Sigmoid colon (tissue), 7 donors: ENCODE data around the gene UCK1. TPM values are rescaled to one million over a fixed set of nuclear protein-coding genes. Genes with fewer than 3 reads are reported as not detected.

Source experiments
- DNase-seq: peaks from one replicate; pipeline ENCODE4 v3.0.0-alpha.2; 2019
- H3K27ac ChIP-seq, 4 donors: fragments of 200-600 bp; sonication (generic); one replicate each; pipeline ENCODE4 v1.5.1; 2016 to 2019; ENCODE audit warnings: mild to moderate bottlenecking in 1 of 4
- H3K27me3 ChIP-seq, 3 donors: fragments of 200-600 bp; sonication (generic); one replicate each; pipeline ENCODE4 v1.5.1; 2019; ENCODE audit warnings: mild to moderate bottlenecking in 1 of 3
- H3K36me3 ChIP-seq, 4 donors: fragments of 200-600 bp; sonication (generic); one replicate each; pipeline ENCODE4 v1.5.1; 2016 to 2019
- H3K4me1 ChIP-seq, 4 donors: fragments of 200-600 bp; sonication (generic); one replicate each; pipeline ENCODE4 v1.5.1; 2017 to 2019
- H3K4me3 ChIP-seq, 4 donors: fragments of 200-600 bp; sonication (generic); one replicate each; pipeline ENCODE4 v1.5.1; 2017 to 2019; ENCODE audit warnings: mild to moderate bottlenecking in 2 of 4, moderate library complexity in 1 of 4
- H3K9me3 ChIP-seq, 4 donors: fragments of 200-600 bp in 3 of 4; sonication (generic) in 3 of 4; one replicate each; pipeline versions ENCODE4 v1.5.1 to v1.6.1; 2013 to 2019
- EP300 ChIP-seq, 4 donors: sonication (generic); formaldehyde crosslinking; IDR thresholded peaks; one replicate each; pipeline ENCODE4 v1.6.1; 2017; ENCODE audit warnings: antibody characterized with exemption in 4 of 4
- POLR2A ChIP-seq, 2 donors: fragments of 450-650 bp; IDR thresholded peaks; one replicate each; pipeline ENCODE4 v1.6.1; 2016; ENCODE audit warnings: antibody characterized with exemption in 2 of 2, mild to moderate bottlenecking in 2 of 2, moderate library complexity in 2 of 2
- POLR2AphosphoS5 ChIP-seq, 4 donors: sonication (generic); formaldehyde crosslinking; IDR thresholded peaks; one replicate each; pipeline ENCODE4 v1.6.1; 2017; ENCODE audit warnings: antibody characterized with exemption in 4 of 4
- WGBS, 2 donors: extraction: QIAGEN DNeasy Blood & Tissue Kit; methylation state at CpG; one replicate each; pipeline ENCODE4 v1.1.7; 2013; 5-methylcytosine and 5-hydroxymethylcytosine counted together
- intact Hi-C: fragments of 100-400 bp; cut with DNase I; formaldehyde crosslinking; loops from one replicate; pipeline ENCODE4 v1.15.1; 2023
- polyA plus RNA-seq, 3 donors: library from polyadenylated mRNA; stranded (reverse); fragments of 200-250 nt; gene quantifications; one replicate each; pipeline ENCODE4 v1.2.3, GENCODE V29; 2013
- total RNA-seq, 4 donors: library from RNA; depleted of rRNA; stranded (reverse); fragments of >200 nt; gene quantifications; one replicate each; pipeline ENCODE4 v1.1.0, GENCODE V29; 2016
- TF ChIP-seq, protein P1 (sequence below), 4 experiments: fragments of 450-650 bp in 3 of 4; fragments of 200-600 bp in 1 of 4; IDR thresholded peaks; one replicate each; pipeline ENCODE4 v1.5.1; 2016 to 2019; ENCODE audit warnings: antibody characterized with exemption in 4 of 4, mild to moderate bottlenecking in 3 of 4, moderate library complexity in 2 of 4
- donor health status: healthy with polysubstance abuse.
- donor health status: Bipolar disorder and iron deficiency.
- donor health status: healthy.

UCK1 gene
- total and polyA plus RNA-seq, 7 donors, result 20.8 to 67.5 (median 35.7) TPM

DNA sequence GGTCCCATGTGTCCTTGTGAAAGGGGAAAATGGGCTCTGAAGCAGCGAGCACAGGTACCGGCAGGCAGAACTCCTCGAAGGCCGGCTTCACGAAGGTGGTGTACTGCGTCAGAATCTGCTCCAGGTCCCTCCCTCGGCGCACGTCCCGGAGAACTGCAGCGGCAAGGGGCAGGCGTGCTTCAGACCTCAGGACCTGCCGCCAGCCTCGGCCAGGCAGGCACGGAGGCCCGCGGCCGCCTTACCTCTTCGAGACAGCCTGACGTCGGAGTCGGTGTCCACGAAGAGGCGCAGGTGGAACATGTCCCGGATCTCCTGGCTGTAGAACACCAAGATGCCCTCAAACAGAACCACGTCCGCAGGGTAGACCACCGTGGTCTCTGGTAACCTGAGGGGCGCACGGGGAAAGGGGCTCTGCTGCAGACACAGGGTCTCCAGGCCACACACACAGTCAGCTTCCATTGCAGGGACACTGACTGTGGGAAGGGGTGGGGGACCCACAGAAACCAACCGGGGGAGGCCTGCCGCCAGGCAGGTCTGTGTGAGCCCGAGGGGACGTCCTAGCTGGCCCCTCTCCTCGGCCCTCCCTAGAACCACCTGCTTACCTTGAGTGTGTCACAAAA lies 2.1 kb downstream of the UCK1 start:
- Histone ChIP-seq H3K27me3 (no peaks in the 10 kb centered on the region), H3K27ac (no peak overlapping the region), H3K36me3 (peaks cover 18 to 57% (median 42%) of the 10 kb centered on the region in 4 donors), H3K4me1 (peaks cover 0 to 20% (median 15%) of the 10 kb centered on the region in 4 donors), H3K9me3 (no peaks in the 10 kb centered on the region), H3K4me3 (no peak overlapping the region)
- intact Hi-C loops, result no loop called here
- TF ChIP-seq, protein P1, sequence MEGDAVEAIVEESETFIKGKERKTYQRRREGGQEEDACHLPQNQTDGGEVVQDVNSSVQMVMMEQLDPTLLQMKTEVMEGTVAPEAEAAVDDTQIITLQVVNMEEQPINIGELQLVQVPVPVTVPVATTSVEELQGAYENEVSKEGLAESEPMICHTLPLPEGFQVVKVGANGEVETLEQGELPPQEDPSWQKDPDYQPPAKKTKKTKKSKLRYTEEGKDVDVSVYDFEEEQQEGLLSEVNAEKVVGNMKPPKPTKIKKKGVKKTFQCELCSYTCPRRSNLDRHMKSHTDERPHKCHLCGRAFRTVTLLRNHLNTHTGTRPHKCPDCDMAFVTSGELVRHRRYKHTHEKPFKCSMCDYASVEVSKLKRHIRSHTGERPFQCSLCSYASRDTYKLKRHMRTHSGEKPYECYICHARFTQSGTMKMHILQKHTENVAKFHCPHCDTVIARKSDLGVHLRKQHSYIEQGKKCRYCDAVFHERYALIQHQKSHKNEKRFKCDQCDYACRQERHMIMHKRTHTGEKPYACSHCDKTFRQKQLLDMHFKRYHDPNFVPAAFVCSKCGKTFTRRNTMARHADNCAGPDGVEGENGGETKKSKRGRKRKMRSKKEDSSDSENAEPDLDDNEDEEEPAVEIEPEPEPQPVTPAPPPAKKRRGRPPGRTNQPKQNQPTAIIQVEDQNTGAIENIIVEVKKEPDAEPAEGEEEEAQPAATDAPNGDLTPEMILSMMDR (IDR thresholded peaks at IDR 0.05), result no peak
- TF ChIP-seq POLR2AphosphoS5 (IDR thresholded peaks at IDR 0.05), result no peak
- TF ChIP-seq EP300 (IDR thresholded peaks at IDR 0.05), result no peak
- no peak for TF ChIP-seq POLR2A (IDR thresholded peaks at IDR 0.05)
- 96 to 97% methylated on average over 35 of the region's 35 CpGs for WGBS, 2 donors
- DNase-seq, result peak; percentile 56

DNA sequence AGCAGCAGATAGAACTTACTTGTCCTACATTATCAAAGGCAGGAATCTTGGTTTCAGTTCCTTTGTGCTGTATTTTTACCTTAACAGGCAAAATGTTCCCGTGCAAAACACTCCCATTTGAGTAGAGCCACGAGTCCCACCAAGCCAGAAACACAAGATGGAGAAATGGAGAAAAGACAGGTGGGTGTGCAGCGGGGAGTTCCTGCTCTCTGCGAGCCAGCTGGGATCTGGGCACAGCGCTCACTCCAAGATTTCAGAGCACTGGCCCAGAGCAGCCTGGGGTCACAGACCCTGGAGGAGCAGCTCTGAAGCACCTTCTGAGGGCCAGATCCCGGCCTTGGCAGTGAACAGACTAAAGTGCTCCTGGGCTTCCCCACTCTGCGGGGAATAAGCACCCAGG lies 2.9 kb downstream of the UCK1 start:
- intact Hi-C loops, result no loop called here
- Histone ChIP-seq H3K4me3 (no peak overlapping the region), H3K27me3 (no peaks in the 10 kb centered on the region), H3K9me3 (no peaks in the 10 kb centered on the region), H3K36me3 (peaks cover 26 to 65% (median 44%) of the 10 kb centered on the region in 4 donors), H3K27ac (no peak overlapping the region), H3K4me1 (peaks cover 0 to 20% (median 15%) of the 10 kb centered on the region in 4 donors)
- no peak for DNase-seq
- WGBS, 2 donors, result 93 to 94% methylated on average over 7 of the region's 7 CpGs
- TF ChIP-seq, protein P1 (IDR thresholded peaks at IDR 0.05), result no peak
- TF ChIP-seq POLR2A (IDR thresholded peaks at IDR 0.05) (no peak), POLR2AphosphoS5 (IDR thresholded peaks at IDR 0.05) (no peak)

DNA sequence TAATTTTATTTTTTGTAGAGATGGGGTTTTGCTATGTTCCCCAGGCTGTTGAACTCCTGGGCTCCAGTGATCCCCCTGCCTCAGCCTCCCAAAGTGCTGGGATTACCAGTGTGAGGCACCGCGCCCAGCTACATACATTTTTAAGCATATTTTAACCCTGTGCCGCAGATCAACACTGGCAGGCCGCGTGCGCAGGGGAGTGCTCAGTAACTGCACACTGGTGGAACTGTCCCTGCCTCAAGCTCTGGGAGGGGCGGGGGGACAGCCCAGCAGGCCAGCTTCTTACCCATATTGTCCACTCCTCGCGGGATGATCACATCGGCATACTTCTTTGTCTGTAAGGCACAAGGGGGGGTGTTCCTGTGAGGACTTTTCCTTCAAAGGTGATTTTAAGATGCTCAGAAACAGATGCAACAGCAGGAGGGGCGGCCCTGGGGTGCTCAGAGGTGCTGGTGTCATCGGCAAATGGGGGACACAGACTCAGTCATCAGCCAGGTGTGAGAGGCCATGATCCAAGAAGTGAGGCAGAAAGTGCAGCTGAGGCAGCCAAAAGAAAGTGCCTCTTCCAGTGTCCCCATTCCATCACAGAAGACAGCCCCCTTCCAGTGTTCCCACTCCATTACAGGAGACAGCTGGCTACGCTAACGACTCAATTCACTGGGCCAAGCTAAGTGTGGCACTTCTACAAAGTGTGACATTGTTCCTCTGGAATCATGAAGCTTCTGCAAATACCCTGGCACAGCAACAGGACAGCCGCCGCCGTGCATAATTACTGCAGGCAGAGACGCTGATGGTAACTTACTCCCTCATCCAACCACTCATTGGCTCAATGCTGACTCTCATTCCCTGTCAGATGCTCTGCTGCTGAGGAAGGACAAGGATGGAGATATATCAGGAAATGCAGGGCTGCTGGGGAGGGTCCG lies 5.2 kb downstream of the UCK1 start:
- Histone ChIP-seq H3K9me3 (no peaks in the 10 kb centered on the region), H3K4me1 (peaks cover 0 to 14% (median 10%) of the 10 kb centered on the region in 4 donors), H3K27ac (no peak overlapping the region), H3K4me3 (no peak overlapping the region), H3K36me3 (peaks cover 45 to 88% (median 60%) of the 10 kb centered on the region in 4 donors), H3K27me3 (no peaks in the 10 kb centered on the region)
- intact Hi-C loops, result no loop called here
- no peak for TF ChIP-seq POLR2AphosphoS5 (IDR thresholded peaks at IDR 0.05)
- TF ChIP-seq, protein P1 (IDR thresholded peaks at IDR 0.05), result no peak
- TF ChIP-seq EP300 (IDR thresholded peaks at IDR 0.05), result no peak
- TF ChIP-seq POLR2A (IDR thresholded peaks at IDR 0.05), result no peak
- no peak for DNase-seq
- 91 to 94% methylated on average over 19 of the region's 19 CpGs for WGBS, 2 donors

DNA sequence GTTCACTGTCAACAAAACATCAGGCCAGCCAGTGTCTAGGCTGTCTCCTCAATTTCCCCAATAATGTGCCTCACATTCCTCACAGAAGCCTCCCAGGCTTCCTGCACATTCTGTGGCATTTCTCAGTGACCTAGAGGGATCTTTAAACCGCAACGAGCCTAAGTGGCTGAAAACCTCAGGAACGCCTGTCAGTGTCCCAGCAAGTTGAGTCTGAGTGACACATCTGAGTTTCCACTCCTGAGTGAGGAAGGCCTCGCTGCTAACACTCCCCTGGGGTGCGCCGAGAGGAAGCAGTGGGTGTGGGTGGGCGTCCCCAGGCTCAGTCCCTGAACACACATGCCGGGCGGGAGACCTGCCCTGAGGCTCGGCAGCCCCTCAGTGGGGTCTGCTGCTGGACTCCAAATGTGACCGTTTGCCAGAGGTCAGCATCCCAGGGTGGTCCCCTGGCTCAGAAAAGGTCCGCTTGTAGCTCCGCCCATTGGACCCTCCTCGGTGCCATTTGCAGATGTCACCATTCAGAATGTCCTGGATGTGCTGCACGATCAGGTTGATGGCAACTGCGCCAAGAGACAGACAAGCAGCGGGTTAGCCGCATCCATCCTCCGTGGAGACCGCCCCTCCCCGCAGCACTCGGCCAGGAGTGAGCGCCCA lies 6.3 kb downstream of the UCK1 start:
- Histone ChIP-seq H3K36me3 (peaks cover 55 to 99% (median 70%) of the 10 kb centered on the region in 4 donors), H3K27ac (no peak overlapping the region), H3K9me3 (no peaks in the 10 kb centered on the region), H3K27me3 (no peaks in the 10 kb centered on the region), H3K4me1 (peaks cover 0 to 4% (median 3%) of the 10 kb centered on the region in 4 donors), H3K4me3 (no peak overlapping the region)
- no peak for TF ChIP-seq POLR2AphosphoS5 (IDR thresholded peaks at IDR 0.05)
- TF ChIP-seq EP300 (IDR thresholded peaks at IDR 0.05), result no peak
- TF ChIP-seq, protein P1 (IDR thresholded peaks at IDR 0.05), result no peak
- TF ChIP-seq POLR2A (IDR thresholded peaks at IDR 0.05), result no peak
- peak; percentile 46 for DNase-seq
- intact Hi-C loops, result no loop called here
- WGBS, 2 donors, result 90 to 92% methylated on average over 23 of the region's 23 CpGs
